GM12891 (cell line): ENCODE results near the gene CYP3A5.
"Not testable (repeated sequence)": the region's sequence is repeated elsewhere in the genome, so short reads cannot be mapped to it uniquely, and the experiment has no call there.

Source experiments
- DNase-seq: peaks from one replicate; pipeline ENCODE4 v3.0.0; 2011; ENCODE audit warnings: low spot score; ENCODE audit not compliant: insufficient read length
- FAIRE-seq: peaks from 2 replicates; lab custom pipeline; 2011; peaks lifted over from hg19 to GRCh38; lab: Jason Lieb, UNC
- PAX5 ChIP-seq: IDR thresholded peaks from 2 replicates; pipeline ENCODE4 v1.6.1; 2011; ENCODE audit warnings: low read length, moderate library complexity, mild to moderate bottlenecking; ENCODE audit not compliant: insufficient read depth, severe bottlenecking
- POLR2A ChIP-seq: IDR thresholded peaks from 2 replicates; pipeline ENCODE4 v1.6.1; 2011; ENCODE audit warnings: low read depth, low read length, control low read depth
- POLR2AphosphoS5 ChIP-seq: IDR thresholded peaks from 2 replicates; pipeline ENCODE4 v1.6.1; 2011; ENCODE audit warnings: low read depth, low read length, control low read depth
- POU2F2 ChIP-seq: IDR thresholded peaks from 2 replicates; pipeline ENCODE4 v1.6.1; 2011; ENCODE audit warnings: low read depth, mild to moderate bottlenecking, control low read depth, low read length, moderate library complexity
- SPI1 ChIP-seq: IDR thresholded peaks from 2 replicates; pipeline ENCODE4 v1.6.1; 2011; ENCODE audit warnings: low read depth, low read length, control low read depth
- TAF1 ChIP-seq: IDR thresholded peaks from 2 replicates; pipeline ENCODE4 v1.6.1; 2011; ENCODE audit warnings: low read depth, low read length, control low read depth

Gene CYP3A5

DNA sequence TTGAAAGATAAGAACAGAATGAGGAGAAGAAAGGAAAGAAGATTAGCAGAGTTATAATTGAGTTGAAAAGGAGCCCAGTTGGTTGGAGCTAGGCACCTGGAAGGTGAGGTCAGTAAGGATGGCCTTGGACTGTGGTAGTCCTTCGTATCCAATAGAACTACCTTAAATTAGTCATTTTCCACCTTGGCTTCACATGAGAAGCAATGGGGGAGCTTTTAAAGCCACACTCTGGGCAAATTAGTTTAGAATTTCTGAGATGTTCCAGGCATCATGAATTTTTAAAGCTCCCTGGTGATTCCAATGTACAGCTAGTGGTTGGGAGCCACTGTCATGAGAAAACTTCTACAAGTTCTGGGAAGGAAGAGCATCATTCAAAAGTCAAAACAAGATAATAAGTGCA lies 27.3 kb upstream of the CYP3A5 start:
- FAIRE-seq (no peak), DNase-seq (no peak)
- TF ChIP-seq PAX5 (no peak), POLR2AphosphoS5 (no peak), POU2F2 (no peak), POLR2A (no peak), SPI1 (no peak), TAF1 (no peak)

DNA sequence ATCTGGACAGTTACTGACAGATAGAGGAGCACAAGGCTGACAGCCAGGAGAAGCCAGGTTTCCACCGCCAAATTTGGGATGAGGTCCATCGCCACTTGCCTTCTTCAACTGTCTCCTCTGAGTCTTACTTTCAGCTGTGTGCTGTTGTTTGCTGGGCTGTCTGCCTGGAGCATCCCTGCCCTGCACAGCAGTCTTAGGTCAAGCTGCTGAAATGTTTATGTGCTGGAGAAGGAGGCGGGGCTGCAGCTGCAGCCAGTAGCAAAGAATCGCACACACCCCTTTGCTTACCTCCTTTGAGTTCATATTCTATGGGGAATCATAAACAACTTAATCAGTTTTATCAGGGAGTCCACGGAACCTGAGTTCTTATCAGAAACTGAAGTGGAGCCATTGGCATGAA lies 20.1 kb upstream of the CYP3A5 start:
- no peak for FAIRE-seq
- DNase-seq: no peak
- TF ChIP-seq SPI1 (no peak), POU2F2 (no peak), PAX5 (no peak), POLR2AphosphoS5 (no peak), POLR2A (no peak), TAF1 (no peak)

DNA sequence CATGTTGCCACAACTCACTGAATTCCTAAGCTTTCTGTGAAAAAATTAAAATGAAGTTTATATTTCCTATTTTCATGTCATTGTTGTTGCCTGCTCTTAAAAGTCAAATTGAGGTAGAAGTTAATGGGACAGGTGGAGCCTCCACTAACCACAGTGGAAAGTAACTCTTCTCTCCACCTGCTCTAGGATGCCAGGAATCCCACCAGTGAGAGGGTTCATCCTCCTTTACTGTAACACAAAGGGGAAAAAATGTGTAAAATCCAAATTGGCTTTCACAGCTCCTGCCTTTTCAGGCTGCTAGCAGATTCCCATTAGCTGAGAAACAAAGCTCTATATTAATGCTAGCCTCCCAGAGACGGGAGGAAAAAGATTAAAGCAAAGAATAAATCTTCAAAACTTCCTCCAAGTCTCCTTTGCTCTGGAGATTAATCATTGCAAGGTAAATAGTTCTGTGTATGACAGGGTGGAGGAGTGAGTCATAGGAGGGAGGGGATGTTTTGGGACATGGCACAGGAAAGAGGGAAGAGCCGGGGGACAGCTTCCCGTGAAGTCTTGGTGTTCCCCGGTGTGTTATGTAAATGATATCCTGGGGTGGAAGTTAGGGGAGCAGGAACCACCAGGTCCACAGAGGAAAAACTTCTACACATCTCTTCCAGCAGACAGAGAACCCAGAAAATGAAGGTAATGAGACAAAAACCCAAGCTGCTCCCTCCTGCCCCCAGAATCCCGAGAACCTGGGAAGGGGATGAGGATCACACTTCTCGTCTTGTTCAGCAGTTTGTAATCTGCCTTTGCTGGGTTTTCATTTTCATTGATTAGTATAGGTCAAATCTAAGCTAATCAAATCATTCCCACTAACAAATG lies 19.3 kb upstream of the CYP3A5 start:
- DNase-seq, FAIRE-seq: not testable (repeated sequence)

DNA sequence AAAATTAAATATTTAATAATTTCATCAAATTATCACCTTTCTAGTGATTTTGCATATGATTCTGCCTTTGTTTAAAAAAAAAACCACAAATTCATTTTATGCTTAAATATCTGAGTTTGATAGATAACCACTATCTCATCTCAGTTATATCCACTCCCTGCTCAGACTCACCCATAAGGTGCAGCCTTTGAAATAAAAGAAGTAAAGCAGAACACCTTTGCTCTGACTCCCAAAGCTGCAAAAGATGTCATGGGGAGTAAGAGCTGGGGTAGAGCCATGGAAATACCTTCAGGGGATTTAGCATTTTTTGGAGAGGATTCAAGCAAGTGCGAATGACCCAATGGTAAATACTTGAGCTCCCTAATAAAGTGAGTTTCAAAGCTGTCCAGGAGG lies 15.1 kb upstream of the CYP3A5 start:
- no peak for FAIRE-seq
- TF ChIP-seq POU2F2: no peak
- TF ChIP-seq POLR2A: no peak
- no peak for DNase-seq

DNA sequence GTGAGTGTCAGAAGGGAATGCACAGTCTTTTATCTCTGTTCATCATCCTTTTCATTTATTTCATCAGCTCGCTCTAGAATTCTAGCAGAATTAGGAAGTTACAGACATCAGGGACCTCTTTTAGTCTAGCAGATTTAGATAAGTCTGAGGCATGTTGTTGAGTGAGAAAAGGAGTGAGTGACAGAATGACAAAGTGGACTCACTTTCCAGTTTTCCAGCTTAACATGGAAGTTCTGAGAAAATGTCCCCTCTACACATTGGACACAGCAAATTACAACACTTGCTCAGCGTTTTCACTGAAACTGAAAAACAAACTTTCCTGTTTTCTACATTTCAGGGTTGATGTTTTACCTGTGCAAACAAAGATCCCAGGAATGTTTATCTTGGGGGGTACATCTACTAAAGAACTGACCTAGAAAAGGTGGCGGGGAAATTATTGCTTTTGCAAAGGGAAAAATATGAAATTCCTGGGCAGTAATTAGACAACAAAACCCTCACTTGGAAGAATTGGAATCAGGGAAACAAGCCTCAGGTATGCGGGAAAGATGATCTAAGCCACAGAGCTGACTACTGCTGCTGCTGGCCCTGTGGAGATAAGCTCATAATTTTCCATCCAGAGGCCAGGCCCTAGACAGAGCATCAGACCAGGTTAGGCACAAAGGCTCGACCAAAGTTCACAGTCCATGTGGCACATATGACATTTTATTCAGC lies 14.6 kb upstream of the CYP3A5 start:
- DNase-seq (no peak), FAIRE-seq (no peak)
- TF ChIP-seq SPI1 (no peak), TAF1 (no peak), POLR2A (no peak), PAX5 (no peak), POLR2AphosphoS5 (no peak), POU2F2 (no peak)

DNA sequence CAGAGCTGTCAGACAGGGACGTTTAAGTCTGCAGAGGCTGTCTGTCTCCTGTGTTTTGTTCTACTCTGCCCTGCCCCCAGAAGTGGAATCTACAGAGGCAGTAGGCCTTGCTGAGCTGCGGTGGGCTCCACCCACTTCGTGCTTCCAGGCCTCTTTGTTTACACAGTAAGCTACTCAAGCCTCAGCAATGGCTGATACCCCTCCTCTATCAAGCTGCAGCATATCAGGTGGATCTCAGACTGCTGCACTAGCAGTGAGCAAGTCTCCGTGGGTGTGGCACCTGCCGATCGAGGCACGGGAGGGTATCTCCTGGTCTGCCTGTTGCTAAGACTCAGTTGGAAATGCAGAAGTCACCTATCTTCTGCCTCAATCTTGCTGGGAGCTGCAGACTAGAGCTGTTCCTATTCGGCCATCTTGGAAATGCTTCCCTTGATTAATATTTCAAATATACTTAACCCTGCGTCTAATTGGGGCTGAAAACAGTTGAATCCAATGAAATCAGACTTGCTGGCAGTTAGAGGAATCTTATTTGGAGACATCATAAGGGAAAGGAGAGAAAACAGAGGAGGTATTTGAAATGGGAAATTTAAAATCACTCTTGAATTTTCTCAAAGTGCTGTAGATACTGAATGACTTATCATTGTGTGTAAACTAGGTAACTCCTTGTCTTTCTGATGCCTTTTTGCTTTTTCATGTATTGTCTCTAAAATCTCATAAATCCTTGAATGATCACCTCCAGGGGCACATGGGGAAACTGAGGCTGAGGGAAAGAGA lies 13.8 kb upstream of the CYP3A5 start:
- DNase-seq: no peak
- no peak for FAIRE-seq
- TF ChIP-seq PAX5: no peak
- no peak for TF ChIP-seq TAF1

DNA sequence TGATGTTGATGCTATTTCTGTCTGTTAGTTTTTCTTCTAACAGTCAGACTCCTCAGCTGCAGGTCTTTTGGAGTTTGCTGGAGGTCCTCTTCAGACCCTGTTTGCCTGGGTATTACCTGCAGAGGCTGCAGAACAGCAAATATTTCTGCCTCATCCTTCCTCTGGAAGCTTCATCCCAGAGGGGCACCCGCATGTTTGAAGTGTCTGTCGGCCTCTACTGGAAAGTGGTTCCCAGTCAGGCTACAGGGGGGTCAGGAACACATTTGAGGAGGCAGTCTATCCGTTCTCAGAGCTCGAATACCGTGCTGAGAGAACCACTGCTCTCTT lies 13.3 kb upstream of the CYP3A5 start:
- no peak for DNase-seq
- TF ChIP-seq POLR2AphosphoS5 (no peak), PAX5 (no peak), SPI1 (no peak), TAF1 (no peak), POU2F2 (no peak), POLR2A (no peak)
- no peak for FAIRE-seq

DNA sequence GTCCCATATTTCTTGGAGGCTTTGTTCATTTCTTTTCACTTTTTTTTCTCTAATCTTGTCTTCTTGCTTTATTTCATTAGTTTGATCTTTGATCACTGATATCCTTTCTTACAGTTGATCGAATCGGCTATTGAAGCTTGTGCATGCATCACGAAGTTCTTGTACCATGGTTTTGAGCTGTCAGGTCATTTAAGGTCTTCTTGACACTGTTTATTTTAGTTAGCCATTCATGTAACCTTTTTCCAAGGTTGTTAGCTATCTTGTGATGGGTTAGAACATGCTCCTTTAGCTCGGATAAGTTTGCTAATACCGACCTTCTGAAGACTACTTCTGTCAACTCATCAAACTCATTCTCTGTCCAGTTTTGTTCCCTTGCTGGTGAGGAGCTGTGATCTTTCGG lies 12.8 kb upstream of the CYP3A5 start:
- not testable (repeated sequence) for DNase-seq, FAIRE-seq

DNA sequence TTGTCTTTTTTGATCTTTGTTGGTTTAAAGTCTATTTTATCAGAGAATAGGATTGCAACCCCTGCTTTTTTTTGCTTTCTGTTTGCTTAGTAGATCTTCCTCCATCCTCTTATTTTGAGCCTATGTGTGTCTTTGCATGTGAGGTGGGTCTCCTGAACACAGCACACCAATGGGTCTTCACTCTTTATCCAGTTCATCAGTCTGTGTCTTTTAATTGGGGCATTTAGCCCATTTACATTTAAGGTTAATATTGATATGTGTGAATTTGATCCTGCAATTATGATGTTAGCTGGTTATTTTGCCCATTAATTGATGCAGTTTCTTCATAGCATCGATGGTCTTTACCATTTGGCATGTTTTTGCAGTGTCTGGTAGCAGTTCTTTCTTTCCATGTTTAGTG lies 11.9 kb upstream of the CYP3A5 start:
- FAIRE-seq: not testable (repeated sequence)

DNA sequence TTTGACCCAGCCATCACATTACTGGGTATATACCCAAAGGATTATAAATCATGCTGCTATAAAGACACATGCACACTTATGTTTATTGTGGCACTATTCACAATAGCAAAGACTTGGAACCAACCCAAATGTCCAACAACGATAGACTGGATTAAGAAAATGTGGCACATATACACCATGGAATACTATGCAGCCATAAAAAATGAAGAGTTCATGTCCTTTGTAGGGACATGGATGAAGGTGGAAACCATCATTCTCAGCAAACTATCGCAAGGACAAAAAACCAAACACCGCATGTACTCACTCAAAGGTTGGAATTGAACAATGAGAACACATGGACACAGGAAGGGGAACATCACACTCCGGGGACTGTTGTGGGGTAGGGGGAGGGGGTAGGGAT lies 11.1 kb upstream of the CYP3A5 start:
- FAIRE-seq: not testable (repeated sequence)

More for the DNA sequence above, 11.9 kb upstream of the CYP3A5 start:
- DNase-seq: not testable (repeated sequence)

DNA sequence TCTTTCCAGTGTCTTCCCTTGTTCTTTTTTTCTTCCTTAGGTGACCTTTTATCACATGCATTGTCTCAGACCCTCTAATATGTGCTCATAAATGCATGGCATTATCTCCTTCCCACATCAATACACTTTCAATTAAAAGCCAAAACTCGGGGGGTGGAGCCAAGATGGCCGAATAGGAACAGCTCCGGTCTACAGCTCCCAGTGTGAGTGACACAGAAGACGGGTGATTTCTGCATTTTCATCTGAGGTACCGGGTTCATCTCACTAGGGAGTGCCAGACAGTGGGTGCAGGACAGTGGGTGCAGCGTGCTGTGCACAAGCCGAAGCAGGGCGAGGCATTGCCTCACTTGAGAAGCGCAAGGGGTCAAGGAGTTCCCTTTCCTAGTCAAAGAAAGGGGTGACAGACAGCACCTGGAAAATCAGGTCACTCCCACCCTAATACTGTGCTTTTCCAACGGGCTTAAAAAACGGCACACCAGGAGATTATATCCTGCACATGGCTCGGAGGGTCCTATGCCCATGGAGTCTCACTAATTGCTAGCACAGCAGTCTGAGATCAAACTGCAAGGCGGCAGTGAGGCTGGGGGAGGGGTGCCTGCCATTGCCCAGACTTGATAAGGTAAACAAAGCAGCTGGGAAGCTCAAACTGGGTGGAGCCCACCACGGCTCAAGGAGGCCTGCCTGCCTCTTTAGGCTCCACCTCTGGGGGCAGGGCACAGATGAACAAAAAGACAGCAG lies 6.2 kb upstream of the CYP3A5 start:
- not testable (repeated sequence) for DNase-seq, FAIRE-seq

More for the DNA sequence above, 11.1 kb upstream of the CYP3A5 start:
- DNase-seq: not testable (repeated sequence)
